K562 (cell line): ENCODE data around the gene SYMPK. TPM values are rescaled to one million over a fixed set of nuclear protein-coding genes. Genes with fewer than 3 reads are reported as not detected.

Experiments
- ATF3 ChIP-seq, 2 experiments: fragments of 450-650 bp in 1 of 2; sonication (generic) in 1 of 2; formaldehyde crosslinking in 1 of 2; IDR thresholded peaks in 1 of 2; conservative IDR thresholded peaks in 1 of 2; 2 replicates each; pipeline versions ENCODE4 v1.6.1 to v1.8.1; 2016 to 2023; ENCODE audit warnings: mild to moderate bottlenecking in 2 of 2, moderate library complexity in 2 of 2, inconsistent platforms in 1 of 2, missing genetic modification reagents in 1 of 2
- BRCA1 ChIP-seq, 2 experiments: fragments of 450-650 bp in 1 of 2; sonication (generic) in 1 of 2; formaldehyde crosslinking in 1 of 2; IDR thresholded peaks; 2 replicates each; pipeline versions ENCODE4 v1.5.0 to v1.6.1; 2017 to 2020; ENCODE audit warnings: mild to moderate bottlenecking in 1 of 2, missing genetic modification reagents in 1 of 2
- DNMT1 ChIP-seq: fragments of 450-650 bp; IDR thresholded peaks from 2 replicates; pipeline ENCODE4 v1.6.1; 2016; ENCODE audit warnings: antibody characterized with exemption, mild to moderate bottlenecking
- ESRRA ChIP-seq: fragments of 450-650 bp; IDR thresholded peaks from 2 replicates; pipeline ENCODE4 v1.6.1; 2014; ENCODE audit warnings: low read depth, mild to moderate bottlenecking, moderate library complexity, borderline replicate concordance
- ESRRB ChIP-seq: fragments of 250-450 bp; sonication (Bioruptor Pico); IDR thresholded peaks from 2 replicates; pipeline ENCODE4 v1.5.0; 2020; ENCODE audit warnings: mild to moderate bottlenecking, moderate library complexity, borderline replicate concordance
- HINFP ChIP-seq: fragments of 450-650 bp; conservative IDR thresholded peaks from 2 replicates; pipeline ENCODE4 v1.6.1; 2016; ENCODE audit warnings: missing genetic modification characterization, low read depth, mild to moderate bottlenecking, control low read depth, missing compliant biosample characterization
- MBD1 ChIP-seq: fragments of 250-450 bp; sonication (Bioruptor Pico); IDR thresholded peaks from 2 replicates; pipeline ENCODE4 v1.8.0; 2022; ENCODE audit warnings: inconsistent platforms
- MTF1 ChIP-seq: fragments of 250-450 bp; sonication (Bioruptor Pico); IDR thresholded peaks from 2 replicates; pipeline ENCODE4 v1.9.0; 2021; ENCODE audit warnings: moderate library complexity, mild to moderate bottlenecking, inconsistent platforms, borderline replicate concordance
- MYBL2 ChIP-seq, 2 experiments: fragments of 450-650 bp in 1 of 2; sonication (generic) in 1 of 2; formaldehyde crosslinking in 1 of 2; IDR thresholded peaks; 2 replicates each; pipeline versions ENCODE4 v1.6.1 to v1.8.1; 2017 to 2022; ENCODE audit warnings: borderline replicate concordance in 1 of 2, inconsistent platforms in 1 of 2, low read depth in 1 of 2, mild to moderate bottlenecking in 1 of 2, missing genetic modification reagents in 1 of 2, moderate library complexity in 1 of 2
- PHB ChIP-seq: fragments of 250-450 bp; sonication (Bioruptor Pico); IDR thresholded peaks from 2 replicates; pipeline ENCODE4 v1.5.0; 2021
- PHB2 ChIP-seq: fragments of 450-650 bp; IDR thresholded peaks from 2 replicates; pipeline ENCODE4 v1.6.1; 2017; ENCODE audit warnings: low read depth
- POLR2A ChIP-seq: fragments of 450-650 bp; conservative IDR thresholded peaks from 2 replicates; pipeline ENCODE4 v1.6.1; 2016
- PRMT5 ChIP-seq: sonication (generic); formaldehyde crosslinking; IDR thresholded peaks from 2 replicates; pipeline ENCODE4 v1.5.0; 2020; ENCODE audit warnings: missing genetic modification reagents
- TCFL5 ChIP-seq: fragments of 250-450 bp; sonication (Bioruptor Pico); conservative IDR thresholded peaks from 2 replicates; pipeline ENCODE4 v1.6.1; 2021; ENCODE audit warnings: mild to moderate bottlenecking, moderate library complexity, matching md5 sums
- TFAP4 ChIP-seq: sonication (generic); formaldehyde crosslinking; IDR thresholded peaks from 2 replicates; pipeline ENCODE4 v1.8.0; 2022; ENCODE audit warnings: missing genetic modification reagents, mild to moderate bottlenecking, moderate library complexity, borderline replicate concordance
- TRIM25 ChIP-seq: fragments of 450-650 bp; IDR thresholded peaks from 2 replicates; pipeline ENCODE4 v1.7.0; 2016; ENCODE audit warnings: borderline replicate concordance
- TSC22D4 ChIP-seq: fragments of 450-650 bp; IDR thresholded peaks from 2 replicates; pipeline ENCODE4 v1.6.1; 2016; ENCODE audit warnings: missing genetic modification characterization, missing biosample characterization, control low read depth
- ZC3H11A ChIP-seq: IDR thresholded peaks from 2 replicates; pipeline ENCODE4 v1.6.1; 2012; ENCODE audit warnings: low read depth, low read length, improper control_type of control experiment
- ZNF354B ChIP-seq: fragments of 250-450 bp; sonication (Bioruptor Pico); IDR thresholded peaks from 2 replicates; pipeline ENCODE4 v1.4.0; 2020
- ZNF41 ChIP-seq: fragments of 250-450 bp; sonication (Bioruptor Pico); conservative IDR thresholded peaks from 2 replicates; pipeline ENCODE4 v1.4.0; 2020; ENCODE audit warnings: mild to moderate bottlenecking
- ZNF445 ChIP-seq: fragments of 250-450 bp; sonication (Bioruptor Pico); IDR thresholded peaks from 2 replicates; pipeline ENCODE4 v1.4.0; 2020; ENCODE audit warnings: low read depth, mild to moderate bottlenecking, moderate library complexity
- ZNF699 ChIP-seq: fragments of 250-450 bp; sonication (Bioruptor Pico); IDR thresholded peaks from 2 replicates; pipeline ENCODE4 v1.8.0; 2021; ENCODE audit warnings: mild to moderate bottlenecking, moderate library complexity; ENCODE audit not compliant: insufficient replicate concordance
- ZNF764 ChIP-seq: fragments of 250-450 bp; sonication (Bioruptor Pico); IDR thresholded peaks from 2 replicates; pipeline ENCODE4 v1.4.0; 2020; ENCODE audit warnings: low read depth, mild to moderate bottlenecking, moderate library complexity
- polyA plus RNA-seq, 8 experiments: library from polyadenylated mRNA; depleted of rRNA in 4 of 8; stranded (reverse) in 5 of 8; unstranded in 3 of 8; fragments of >200 nt; fragmentation: Nextera tagmentation in 2 of 8; fragmentation: Illumina TruSeq in 1 of 8; extraction: Ambion mirVana in 2 of 8; extraction: Trizol in 1 of 8; gene quantifications; 2 replicates each; pipeline versions ENCODE4 v1.2.1 to v1.2.3, GENCODE V29; 2011 to 2014; ENCODE audit warnings: inconsistent platforms in 1 of 8, missing spikeins in 1 of 8
- total RNA-seq, 7 experiments: library from RNA; depleted of rRNA in 6 of 7; stranded (reverse); fragments of >200 nt in 6 of 7; fragmentation: Illumina TruSeq in 2 of 7; extraction: Trizol in 2 of 7; gene quantifications; 2 replicates each; pipeline versions ENCODE4 v1.2.1 to v1.2.3, GENCODE V29; 2011 to 2021; ENCODE audit warnings: low replicate concordance in 1 of 7

SYMPK gene
- total and polyA plus RNA-seq, 9 of the 15 experiments (the other 6 are each of a cell fraction or from before 2014, with no cell fraction given): 0.73 to 95.5 (median 58.4) TPM

GRCh38 chr19:45769821-45770191 lies 93.1 kb downstream of the SYMPK start (continued):
- TF ChIP-seq ZNF699 (CRISPR knock-in tag) (no peak), TRIM25 (no peak), ZNF764 (CRISPR knock-in tag) (no peak), ZNF354B (CRISPR knock-in tag) (no peak), PHB (CRISPR knock-in tag) (no peak), HINFP (tag) (no peak), TCFL5 (no peak), PRMT5 (CRISPR knock-in tag) (no peak), ATF3 (IDR thresholded peaks at IDR 0.05) (no peak), ATF3 (CRISPR knock-in tag; conservative IDR thresholded peaks at IDR 0.05) (no peak), MTF1 (CRISPR knock-in tag) (no peak), DNMT1 (no peak), ZNF41 (no peak), ESRRA (no peak), PHB2 (no peak), MBD1 (CRISPR knock-in tag) (no peak), TSC22D4 (tag) (no peak), POLR2A (peak; percentile 45), TFAP4 (CRISPR knock-in tag) (no peak), MYBL2 (IDR thresholded peaks at IDR 0.05; ENCODE audit: low read depth) (no peak), MYBL2 (CRISPR knock-in tag; IDR thresholded peaks at IDR 0.05; ENCODE audit: borderline replicate concordance) (no peak), ZC3H11A (no peak), ZNF445 (CRISPR knock-in tag) (no peak), ESRRB (CRISPR knock-in tag) (no peak), BRCA1 (IDR thresholded peaks at IDR 0.05) (no peak), BRCA1 (CRISPR knock-in tag; IDR thresholded peaks at IDR 0.05) (0 out of 2 replicates have a peak, but pooled peaks have one; percentile 18)
